SH-SY5Y (cell line): ENCODE results near the gene GDNF.

ENCODE experiments used
- GATA2 ChIP-seq: IDR thresholded peaks from 2 replicates; pipeline ENCODE4 v1.6.1; 2011; ENCODE audit warnings: mild to moderate bottlenecking, low read depth, low read length
- GATA3 ChIP-seq: IDR thresholded peaks from 2 replicates; pipeline ENCODE4 v1.6.1; 2011; ENCODE audit warnings: low read depth, mild to moderate bottlenecking, low read length, moderate library complexity

GRCh38 chr5:37858250-37858649 lies 18.4 kb upstream of the GDNF start:
- TF ChIP-seq GATA2 (no peak), GATA3 (no peak)
